HG02759 (cell line): ENCODE measurements around the gene FMNL1.

Experiments used
- ATAC-seq: cut with Tn5 transposase; IDR thresholded peaks from one replicate; pipeline ENCODE4 v1.9.1; 2021; ENCODE audit warnings: mild to moderate bottlenecking, moderate library complexity; ENCODE audit not compliant: unreplicated experiment

FMNL1 gene

GRCh38 chr17:45296833-45297124, 75.1 kb downstream of the FMNL1 start:
- ATAC-seq: no peak
